Psoas muscle (tissue), 8 donors: ENCODE measurements around the gene COX11. TPM values are rescaled to one million over a fixed set of nuclear protein-coding genes. Genes with fewer than 3 reads are reported as not detected.

Experiments used
- ATAC-seq, 4 donors: fragments of 200-7000 bp; cut with Tn5 transposase; one replicate each; pipeline ENCODE4 v1.9.1; 2020; ENCODE audit warnings: moderate library complexity in 3 of 4, mild to moderate bottlenecking in 2 of 4
- DNase-seq, 2 donors: peaks; one replicate each; pipeline ENCODE4 v3.0.0-alpha.2; 2020
- H3K27ac ChIP-seq: fragments of 200-600 bp; one replicate; pipeline ENCODE4 v1.8.0; 2022
- H3K27me3 ChIP-seq, 3 donors: fragments of 200-600 bp in 1 of 3; one replicate each; pipeline versions ENCODE4 v1.6.1 to v1.8.0; 2013 to 2022; ENCODE audit warnings: low read length in 2 of 3, mild to moderate bottlenecking in 2 of 3, moderate library complexity in 1 of 3; ENCODE audit not compliant: insufficient read depth in 3 of 3
- H3K36me3 ChIP-seq, 2 donors: fragments of 200-600 bp in 1 of 2; one replicate each; pipeline versions ENCODE4 v1.6.1 to v1.8.0; 2013 to 2022; ENCODE audit warnings: low read depth in 1 of 2, mild to moderate bottlenecking in 1 of 2, moderate library complexity in 1 of 2; ENCODE audit not compliant: insufficient read depth in 1 of 2
- H3K4me1 ChIP-seq: fragments of 200-600 bp; one replicate; pipeline ENCODE4 v1.8.0; 2022
- H3K4me3 ChIP-seq: fragments of 200-600 bp; one replicate; pipeline ENCODE4 v1.8.0; 2022; ENCODE audit warnings: mild to moderate bottlenecking
- H3K9me3 ChIP-seq: fragments of 200-600 bp; one replicate; pipeline ENCODE4 v1.8.0; 2022
- CTCF ChIP-seq: fragments of 200-600 bp; IDR thresholded peaks from one replicate; pipeline ENCODE4 v1.8.0; 2022; ENCODE audit warnings: antibody characterized with exemption
- WGBS, 3 donors: extraction: QIAGEN DNeasy Blood & Tissue Kit; methylation state at CpG; one replicate each; pipeline versions ENCODE4 v1.1.6 to v1.1.7; 2013; 5-methylcytosine and 5-hydroxymethylcytosine counted together
- intact Hi-C, 2 donors: fragments of 100-400 bp; cut with DNase I; formaldehyde crosslinking; loops; one replicate each; pipeline versions ENCODE4 v1.11.0 to v1.14.2; 2022
- polyA plus RNA-seq, 3 donors: library from polyadenylated mRNA; stranded (reverse); fragments of 200-250 nt; gene quantifications; one replicate each; pipeline ENCODE4 v1.2.3, GENCODE V29; 2013
- total RNA-seq, 4 donors: library from RNA; stranded (reverse); fragmentation: NEBNext Ultra II Directional in 2 of 4; extraction: Animal tissue kit (Norgen Biotek cat#: 25700) in 2 of 4; gene quantifications; one replicate each; pipeline versions ENCODE4 v1.2.1 to v1.2.4, GENCODE V29; 2021 to 2023
- donor health status: healthy with polysubstance abuse.
- donor health status: DM: no; HTN: no; CAD: no; lungs with moderate emphysema.
- donor health status: Bipolar disorder and iron deficiency.
- donor health status: healthy.
- donor health status: DM: yes; HTN: yes; CAD: no.
- donor health status: DM: no; HTN: no; CAD: no.
- donor health status: DM: no; HTN: no; CAD: no.
- donor health status: DM: yes; HTN: yes; CAD: no.

The COX11 gene
- total and polyA plus RNA-seq, 7 donors, result 28.0 to 64.5 (median 42.7) TPM

DNA sequence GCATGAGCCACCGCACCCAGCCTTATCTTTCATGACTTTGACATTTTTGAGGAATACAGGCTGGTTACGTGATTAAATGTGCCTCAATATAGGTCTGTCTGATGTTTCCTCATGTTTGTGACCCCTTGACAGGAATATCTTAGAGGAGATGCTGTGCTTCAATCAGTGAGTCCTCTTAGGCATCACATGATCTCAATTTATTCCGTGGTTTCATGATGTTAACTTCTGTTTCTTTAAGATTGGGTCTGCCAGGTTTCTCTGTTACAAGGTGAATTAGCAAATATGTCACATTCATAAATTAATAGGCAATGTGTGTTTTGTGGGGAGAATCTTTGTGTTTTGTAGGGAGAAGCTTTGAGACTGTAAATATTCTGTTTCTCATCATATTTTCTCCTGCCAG, 3.4 kb upstream of the COX11 start:
- Histone ChIP-seq H3K27ac (no peak overlapping the region), H3K27me3 (no peaks in the 10 kb centered on the region), H3K9me3 (no peaks in the 10 kb centered on the region), H3K4me3 (no peak overlapping the region), H3K36me3 (no peaks in the 10 kb centered on the region), H3K4me1 (peaks cover 14% of the 10 kb centered on the region)
- no peak for ATAC-seq
- no peak for TF ChIP-seq CTCF
- intact Hi-C loops, result no loop called here
- 76 to 96% (median 92%) methylated on average over 3 of the region's 3 CpGs for WGBS, 3 donors
- no peak for DNase-seq

DNA sequence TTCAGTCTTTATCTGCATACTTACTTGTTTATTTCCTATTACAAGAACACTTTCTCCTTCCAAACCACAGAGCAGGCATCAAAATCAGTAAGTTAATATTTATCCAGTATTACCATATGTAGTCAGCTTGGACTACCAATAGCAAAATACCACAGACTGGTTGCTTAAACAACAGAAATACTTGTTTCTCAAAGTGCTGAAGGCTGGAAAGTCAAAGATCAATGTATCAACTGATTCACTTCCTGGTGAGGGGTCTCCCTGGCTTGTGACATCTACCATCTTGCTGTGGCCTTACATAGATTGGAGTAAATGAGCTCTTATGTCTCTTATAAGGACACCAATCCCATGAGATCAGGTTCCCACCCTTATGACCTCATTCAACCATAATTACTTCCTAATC, 2.7 kb upstream of the COX11 start:
- Histone ChIP-seq H3K36me3 (no peaks in the 10 kb centered on the region), H3K27me3 (no peaks in the 10 kb centered on the region), H3K4me1 (peaks cover 14% of the 10 kb centered on the region), H3K9me3 (no peaks in the 10 kb centered on the region), H3K27ac (no peak overlapping the region), H3K4me3 (no peak overlapping the region)
- ATAC-seq (no peak), DNase-seq (no peak)
- TF ChIP-seq CTCF, result no peak
- intact Hi-C loops, result no loop called here

DNA sequence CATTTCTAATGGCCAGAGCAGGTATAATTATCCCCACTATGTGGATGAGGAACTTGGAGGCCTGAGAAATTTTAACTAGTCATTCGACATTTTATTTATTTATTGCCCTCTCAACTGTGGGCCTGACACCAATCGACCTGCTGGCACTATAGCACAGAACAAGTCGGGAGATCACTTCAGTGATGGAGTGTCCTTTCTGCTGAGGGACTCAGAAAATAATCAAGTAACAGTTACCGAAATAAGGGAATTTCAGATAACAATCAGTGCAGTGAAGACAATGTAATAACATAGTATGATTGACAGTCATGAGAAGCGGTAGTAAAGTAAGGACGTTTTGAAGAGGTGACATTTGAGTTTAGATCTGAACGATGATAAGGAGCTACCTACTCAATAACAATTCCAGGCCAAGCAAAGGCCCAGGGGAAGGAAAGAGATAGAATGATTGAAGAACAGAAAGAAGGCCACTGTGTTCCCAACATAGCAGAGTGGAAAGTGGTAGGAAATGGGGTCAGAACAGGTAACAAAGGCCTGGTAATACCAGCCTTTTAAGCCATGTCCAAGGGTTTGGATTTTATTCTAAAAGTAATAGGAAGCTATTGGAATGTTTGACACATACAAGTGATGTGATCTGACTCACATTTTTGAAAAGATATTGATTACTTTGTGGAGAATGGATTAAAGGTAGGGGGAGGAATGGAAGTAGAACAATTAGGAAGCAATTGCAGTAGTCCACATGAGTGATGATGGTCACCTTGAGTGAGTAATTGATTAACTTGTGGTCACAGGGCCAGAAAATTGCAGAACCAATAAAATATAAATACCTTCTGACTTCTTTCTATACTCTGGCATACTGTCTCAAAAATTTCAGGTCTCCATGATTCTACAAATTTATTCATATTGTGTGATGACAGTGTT, 1.5 kb upstream of the COX11 start:
- peak overlapping the region; percentile 83 for H3K27ac ChIP-seq
- H3K9me3 ChIP-seq, result no peaks in the 10 kb centered on the region
- 51 to 59% (median 52%) methylated on average over 7 of the region's 7 CpGs for WGBS, 3 donors
- no peak for DNase-seq
- peaks cover 0 to under 1% of the 10 kb centered on the region in 2 donors for H3K36me3 ChIP-seq
- intact Hi-C loops, result no loop called here
- TF ChIP-seq CTCF, result no peak
- H3K4me3 ChIP-seq, result peak overlapping the region; percentile 92
- H3K4me1 ChIP-seq, result peaks cover 14% of the 10 kb centered on the region
- no peak for ATAC-seq
- H3K27me3 ChIP-seq, result no peaks in the 10 kb centered on the region

GRCh38 chr17:54968988-54969332, 506 bp upstream of the COX11 start:
- Histone ChIP-seq H3K36me3 (peaks cover 0 to 10% of the 10 kb centered on the region in 2 donors), H3K4me1 (peaks cover 14% of the 10 kb centered on the region), H3K27ac (peak overlapping the region; percentile 83), H3K27me3 (no peaks in the 10 kb centered on the region), H3K9me3 (no peaks in the 10 kb centered on the region), H3K4me3 (peak overlapping the region; percentile 92)
- DNase-seq, result peak in 1 of 2 donors; percentile 56
- ATAC-seq, result peak; percentile 55 to 69 (median 58)
- WGBS, 3 donors, result 0 to 2% (median 1%) methylated on average over 13 of the region's 13 CpGs
- intact Hi-C loops, result no loop called here
- TF ChIP-seq CTCF, result no peak
